H4 (cell line): Measurements from ENCODE around the gene HYAL3. TPM values are rescaled to one million over a fixed set of nuclear protein-coding genes. Genes with fewer than 3 reads are reported as not detected.
"Not testable (repeated sequence)": the region's sequence is repeated elsewhere in the genome, so short reads cannot be mapped to it uniquely, and the experiment has no call there.

Experiments used
- DNase-seq: peaks from one replicate; pipeline ENCODE4 v3.0.0-alpha.2; 2015; ENCODE audit warnings: low spot score
- total RNA-seq: library from RNA; depleted of rRNA; stranded (reverse); fragments of >200 nt; shearing (Covaris generic); gene quantifications from 2 replicates; pipeline ENCODE4 v1.2.3, GENCODE V29; 2014

Gene HYAL3
- total RNA-seq, 1 experiment from 2014 or later: 2.8 TPM

DNA sequence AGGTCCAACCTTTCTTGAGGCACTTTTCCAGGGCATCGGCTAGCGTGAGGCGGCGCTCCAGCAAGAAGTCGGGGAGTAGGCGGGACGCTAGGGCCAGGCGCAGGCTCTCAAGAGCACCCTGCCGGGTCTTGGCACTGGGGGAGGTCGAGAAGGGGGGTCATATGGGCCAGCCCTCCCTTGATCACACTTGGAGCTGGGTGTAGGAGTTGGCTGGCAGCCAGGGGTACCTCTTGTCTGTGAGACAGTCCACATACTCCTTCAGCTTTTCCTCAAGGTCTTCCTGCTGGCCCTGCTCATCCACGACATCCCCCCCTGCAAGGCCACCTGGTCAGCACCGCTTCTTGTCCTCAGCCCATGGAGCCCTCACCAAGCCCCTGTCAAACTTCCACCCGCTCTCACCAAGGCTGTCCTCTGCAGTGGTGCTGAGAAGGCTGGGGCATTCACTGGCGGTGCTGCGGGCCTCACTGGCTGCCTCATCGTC, 9.0 kb downstream of the HYAL3 start:
- DNase-seq: no peak

DNA sequence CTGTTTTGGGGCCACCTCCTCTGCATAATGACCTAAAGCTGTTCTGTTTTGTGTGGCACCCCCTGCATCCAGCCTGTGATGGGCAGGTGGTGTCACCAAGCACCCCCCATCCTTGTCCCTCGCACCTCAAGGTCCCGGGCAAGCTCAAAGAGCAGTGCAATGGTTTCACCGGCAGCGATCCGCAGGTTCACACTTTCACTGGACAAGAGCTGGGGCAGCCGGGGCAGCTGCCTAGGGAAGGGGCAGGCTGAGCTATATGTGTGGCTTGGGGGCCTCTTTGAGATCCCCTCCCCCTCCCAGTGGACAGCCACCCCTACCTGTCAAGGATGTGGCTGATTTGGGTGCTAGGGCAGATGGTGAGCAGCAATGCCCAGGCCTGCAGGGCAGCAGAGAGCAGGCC, 10.1 kb downstream of the HYAL3 start:
- DNase-seq: no peak

DNA sequence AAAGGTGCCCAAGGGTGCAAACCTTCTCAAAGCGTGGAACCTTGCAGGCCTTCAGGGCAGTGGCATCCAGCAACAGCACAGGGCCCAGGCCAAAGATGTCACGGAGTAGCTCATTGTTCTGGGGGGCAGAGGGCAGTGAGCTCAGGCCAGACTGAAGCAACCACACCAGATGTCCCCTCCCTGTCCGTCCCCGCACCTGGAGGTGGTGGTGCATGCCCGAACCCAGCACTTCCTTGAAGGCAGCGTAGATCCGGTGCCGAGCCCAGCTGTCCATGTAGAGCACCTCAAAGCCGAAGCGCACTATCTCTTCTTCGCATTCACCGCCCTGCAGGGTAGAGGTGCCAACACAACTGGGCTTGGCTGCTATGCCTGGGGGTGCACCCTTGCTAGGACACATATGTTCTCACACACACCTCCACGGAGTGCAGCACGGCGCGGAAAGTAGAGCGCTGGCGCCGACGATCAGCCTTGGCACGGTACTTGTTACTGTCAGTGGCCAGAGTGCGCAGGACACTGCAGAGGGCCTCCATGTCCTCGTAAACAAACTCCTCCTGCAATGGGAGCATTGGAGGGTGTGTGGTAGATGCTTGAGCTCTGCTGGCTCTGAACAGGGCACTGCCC, 10.7 kb downstream of the HYAL3 start:
- DNase-seq: no peak

DNA sequence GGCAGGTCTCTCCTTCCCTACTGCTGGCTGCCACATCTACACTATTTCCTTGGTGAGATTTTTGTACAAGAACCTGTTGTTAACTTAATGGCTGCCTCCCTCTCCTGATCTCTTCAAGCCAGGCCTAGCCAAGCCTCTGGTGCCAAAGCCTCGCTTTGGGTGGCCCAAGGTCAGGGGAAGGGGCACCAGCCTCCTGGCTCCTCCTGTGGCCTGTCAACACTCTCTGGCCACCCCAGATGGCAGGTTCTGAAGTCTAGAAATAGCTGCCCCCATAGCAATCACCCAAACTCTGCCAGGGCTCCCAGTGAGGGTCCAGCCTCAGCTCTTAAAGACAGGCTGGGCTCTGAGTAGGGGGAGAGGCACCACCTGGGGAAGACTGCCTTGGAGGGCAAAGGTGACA, 11.9 kb downstream of the HYAL3 start:
- DNase-seq: no peak

DNA sequence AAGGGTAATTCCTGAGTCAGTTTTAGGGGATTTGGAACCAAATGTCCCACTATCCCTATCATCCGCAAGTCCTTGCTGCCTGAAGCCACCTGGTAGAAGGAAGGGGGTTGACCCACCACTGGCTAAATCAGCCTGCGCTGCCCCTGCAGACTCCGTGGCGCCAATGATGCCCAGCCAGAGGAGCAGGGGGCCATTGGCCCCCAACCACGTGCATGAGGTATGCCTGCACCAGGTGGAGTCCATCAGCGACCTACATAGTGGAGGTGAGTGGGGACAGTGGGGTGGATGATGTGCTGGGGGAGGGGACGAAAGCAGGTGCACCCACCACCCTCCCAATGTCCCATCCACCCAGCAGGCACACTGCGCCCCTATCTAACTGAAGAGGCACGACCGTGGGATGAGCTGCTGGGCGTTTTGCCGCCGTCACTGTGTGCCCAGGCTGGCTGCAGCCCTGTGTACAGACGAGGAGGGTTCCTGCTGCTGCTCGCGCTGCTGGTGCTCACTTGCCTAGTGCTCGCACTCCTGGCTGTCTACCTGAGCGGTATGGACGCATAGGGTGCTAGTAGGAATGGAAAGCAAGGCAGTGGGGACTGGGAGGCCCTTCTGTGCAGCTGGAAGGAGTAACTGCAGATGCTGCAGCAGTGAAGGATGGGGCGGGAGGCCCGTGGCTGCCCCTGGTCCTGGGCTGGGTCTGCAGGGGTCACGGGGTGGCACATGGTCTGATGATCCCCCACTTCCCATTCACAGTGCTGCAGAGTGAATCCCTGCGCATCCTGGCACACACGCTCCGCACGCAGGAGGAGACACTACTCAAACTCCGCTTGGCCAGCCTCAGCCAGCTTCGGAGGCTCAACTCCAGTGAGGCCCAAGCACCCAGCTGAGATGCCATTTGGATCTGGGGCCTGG, 12.6 kb downstream of the HYAL3 start:
- DNase-seq: no peak

DNA sequence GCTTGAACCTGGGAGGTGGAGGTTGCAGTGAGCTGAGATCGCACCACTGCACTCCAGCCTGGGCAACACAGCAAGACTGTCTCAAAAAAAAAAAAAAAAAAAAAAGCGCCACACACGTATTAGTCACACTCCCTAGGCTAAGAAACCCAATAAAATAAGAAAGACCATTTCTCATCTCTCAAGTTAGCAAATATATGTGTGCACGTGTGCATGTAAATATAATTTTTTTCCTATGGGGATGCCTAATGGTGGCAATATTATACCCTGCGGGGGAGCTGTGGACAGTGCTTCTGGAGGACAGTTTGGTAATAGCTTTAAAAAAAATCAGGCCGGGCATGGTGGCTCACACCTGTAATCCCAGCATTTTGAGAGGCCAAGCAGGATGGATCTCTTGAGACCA, 15.1 kb downstream of the HYAL3 start:
- not testable (repeated sequence) for DNase-seq

DNA sequence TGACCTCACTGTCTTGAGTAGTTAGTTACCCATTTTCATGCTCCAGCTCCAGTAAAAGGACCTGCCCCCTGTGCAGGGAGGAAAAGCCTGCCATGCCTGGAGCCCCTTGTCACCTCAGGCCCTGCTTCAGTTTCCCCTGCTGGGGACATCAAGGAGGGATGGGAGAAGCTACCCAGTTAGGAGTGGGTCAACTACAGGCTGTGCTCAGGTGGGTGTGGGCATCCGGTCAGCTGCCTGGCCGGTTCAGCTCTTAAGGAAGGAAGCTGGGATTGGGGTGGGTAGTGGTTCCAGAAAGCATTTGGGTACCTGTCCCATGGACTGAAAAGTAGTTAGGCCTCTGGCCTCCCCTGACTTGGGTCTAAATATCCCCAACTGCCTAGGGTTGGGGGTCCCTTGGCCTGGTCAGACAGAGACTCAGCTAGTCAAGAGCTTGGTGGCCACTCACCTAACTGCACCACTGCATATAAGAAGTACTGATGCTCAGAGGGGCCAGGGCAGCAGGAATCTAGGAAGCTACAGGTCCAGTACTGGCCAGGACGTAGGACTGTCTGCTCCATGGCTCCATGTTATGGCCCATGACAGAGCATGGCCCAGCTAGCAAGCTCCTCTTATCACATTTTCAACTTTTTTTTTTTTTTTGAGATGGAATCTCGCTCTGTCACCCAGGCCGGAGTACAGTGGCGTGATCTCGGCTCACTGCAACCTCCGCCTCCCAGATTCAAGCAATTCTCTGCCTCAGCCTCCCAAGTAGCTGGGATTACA, 19.8 kb downstream of the HYAL3 start:
- DNase-seq: no peak

DNA sequence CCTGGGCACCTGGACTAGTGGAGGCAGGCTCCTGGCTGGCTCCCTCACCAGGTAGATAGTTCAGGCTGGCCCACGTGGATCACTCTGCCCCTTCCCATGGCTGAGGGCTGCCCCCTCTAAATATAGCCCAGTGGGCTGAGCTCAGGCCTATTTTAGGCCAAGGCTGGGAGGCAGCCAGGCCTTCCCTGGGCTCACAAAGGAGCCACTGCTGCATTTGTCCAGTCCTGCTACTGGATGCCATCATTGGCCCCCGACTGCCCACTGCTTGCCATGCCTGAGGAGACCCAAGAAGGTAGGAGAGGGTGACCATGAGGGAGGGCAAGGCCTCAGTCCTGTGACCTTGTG, 20.4 kb downstream of the HYAL3 start, which contains the start of gene LSMEM2:
Gene LSMEM2, plus strand, starts transcription at position 208 of the 345 bp plus-strand sequence. Its CDS starts 27 bp downstream, at position 235.
- DNase-seq: no peak

DNA sequence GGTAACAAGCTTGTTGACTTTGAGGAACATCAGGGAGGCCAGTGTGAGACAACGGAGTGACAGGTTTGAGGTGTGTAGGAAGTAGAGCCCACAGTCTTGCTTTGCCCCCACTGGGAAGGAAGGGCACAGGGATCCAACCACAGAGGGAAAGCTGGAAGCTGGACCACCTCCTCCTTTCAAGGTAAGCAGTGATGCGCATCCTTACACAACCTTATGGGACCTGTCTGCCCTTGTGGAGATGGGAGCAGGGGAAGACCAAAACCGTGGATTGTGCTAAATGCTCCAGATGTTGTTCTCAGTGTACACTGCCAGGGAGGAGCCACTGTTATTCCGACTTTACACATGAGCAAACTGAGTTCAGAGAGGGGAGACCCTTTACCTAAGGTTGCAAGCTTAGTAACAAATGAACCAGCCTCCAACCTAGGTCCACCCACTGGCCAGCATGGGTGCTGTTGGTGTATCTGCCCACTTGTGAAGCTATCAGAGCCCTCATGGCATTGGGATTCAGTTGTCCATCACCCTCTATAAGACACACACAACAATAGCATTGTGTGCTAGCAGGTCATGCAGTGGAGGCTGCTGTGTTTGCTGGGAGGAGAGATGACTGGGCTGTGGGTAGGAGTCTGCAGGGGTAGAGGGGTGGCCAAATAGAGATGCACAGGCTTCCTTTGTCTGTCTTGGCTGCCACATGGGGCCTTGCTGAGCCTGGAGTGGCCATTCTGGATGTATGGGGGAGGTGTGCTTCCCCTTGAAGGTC, 20.9 kb downstream of the HYAL3 start:
- no peak for DNase-seq

DNA sequence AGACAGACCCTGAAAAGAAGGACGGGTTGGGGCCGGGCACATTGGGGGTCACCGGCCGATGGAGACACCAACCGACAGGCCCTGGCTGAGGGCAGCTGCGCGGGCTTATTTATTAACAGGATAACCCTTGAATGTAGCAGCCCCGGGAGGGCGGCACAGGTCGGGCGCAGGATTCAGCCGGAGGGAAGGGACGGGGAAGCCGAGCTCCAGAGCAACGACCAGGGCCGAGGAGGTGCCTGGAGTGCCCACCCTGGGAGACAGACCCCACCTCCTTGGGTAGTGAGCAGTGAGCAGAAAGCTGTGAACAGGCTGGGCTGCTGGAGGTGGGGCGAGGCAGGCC, 22.5 kb downstream of the HYAL3 start:
- no peak for DNase-seq

DNA sequence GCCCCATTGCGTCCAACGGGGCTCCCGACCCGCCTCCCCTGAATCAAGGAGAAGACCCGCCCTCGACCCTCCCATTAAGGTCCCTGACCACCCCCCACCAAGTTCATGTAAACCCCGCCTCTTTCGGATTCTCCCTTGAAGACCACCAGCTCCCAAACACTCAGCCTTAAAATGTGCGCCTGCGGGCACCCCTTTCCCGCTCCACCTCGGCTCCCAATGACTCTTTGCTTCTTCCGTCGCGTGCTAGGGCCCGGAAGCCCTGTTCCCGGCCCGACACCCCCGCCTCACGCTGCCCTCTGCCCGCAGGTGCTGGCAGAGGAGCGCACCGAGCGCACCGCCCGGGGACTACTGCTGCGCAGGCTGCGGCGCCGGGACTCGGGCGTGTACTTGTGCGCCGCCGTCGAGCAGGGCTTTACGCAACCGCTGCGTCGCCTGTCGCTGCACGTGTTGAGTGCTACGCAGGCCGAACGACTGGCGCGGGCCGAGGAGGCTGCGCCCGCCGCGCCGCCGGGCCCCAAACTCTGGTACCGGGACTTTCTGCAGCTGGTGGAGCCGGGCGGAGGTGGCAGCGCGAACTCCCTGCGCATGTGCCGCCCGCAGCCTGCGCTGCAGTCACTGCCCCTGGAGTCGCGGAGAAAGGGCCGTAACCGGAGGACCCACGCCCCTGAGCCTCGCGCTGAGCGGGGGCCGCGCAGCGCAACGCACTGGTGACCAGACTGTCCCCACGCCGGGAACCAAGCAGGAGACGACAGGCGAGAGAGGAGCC, 23.0 kb downstream of the HYAL3 start:
- no peak for DNase-seq

DNA sequence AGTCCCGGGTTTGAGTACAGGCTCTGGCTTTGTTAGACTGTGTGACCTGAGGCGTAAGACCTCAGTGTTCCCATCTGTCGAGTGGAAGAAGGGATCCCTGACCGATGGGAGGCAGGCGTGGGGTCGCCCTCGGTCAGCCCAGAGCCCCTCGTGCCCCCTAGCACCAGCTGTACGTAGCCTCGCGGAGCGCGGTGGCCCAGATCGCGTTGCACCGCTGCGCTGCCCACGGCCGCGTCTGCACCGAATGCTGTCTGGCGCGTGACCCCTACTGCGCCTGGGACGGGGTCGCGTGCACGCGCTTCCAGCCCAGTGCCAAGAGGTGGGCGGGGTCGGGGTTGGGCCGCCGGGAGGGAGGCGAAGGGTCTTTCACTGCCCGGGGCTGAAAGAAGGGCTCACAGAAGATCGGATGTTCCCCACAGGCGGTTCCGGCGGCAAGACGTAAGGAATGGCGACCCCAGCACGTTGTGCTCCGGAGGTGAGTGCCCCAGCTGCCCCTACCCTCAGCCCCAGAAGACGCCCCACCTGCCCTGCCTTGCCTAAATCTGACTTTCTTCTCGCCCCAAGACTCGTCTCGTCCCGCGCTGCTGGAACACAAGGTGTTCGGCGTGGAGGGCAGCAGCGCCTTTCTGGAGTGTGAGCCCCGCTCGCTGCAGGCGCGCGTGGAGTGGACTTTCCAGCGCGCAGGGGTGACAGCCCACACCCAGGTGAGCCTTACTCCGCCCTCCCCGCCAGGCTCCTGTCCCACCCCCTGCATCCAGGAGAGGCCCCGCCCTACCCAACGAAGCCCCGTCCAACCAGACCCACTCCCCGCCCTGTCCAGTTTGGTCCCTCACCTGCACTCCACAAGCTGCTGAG, 23.8 kb downstream of the HYAL3 start:
- DNase-seq: no peak

DNA sequence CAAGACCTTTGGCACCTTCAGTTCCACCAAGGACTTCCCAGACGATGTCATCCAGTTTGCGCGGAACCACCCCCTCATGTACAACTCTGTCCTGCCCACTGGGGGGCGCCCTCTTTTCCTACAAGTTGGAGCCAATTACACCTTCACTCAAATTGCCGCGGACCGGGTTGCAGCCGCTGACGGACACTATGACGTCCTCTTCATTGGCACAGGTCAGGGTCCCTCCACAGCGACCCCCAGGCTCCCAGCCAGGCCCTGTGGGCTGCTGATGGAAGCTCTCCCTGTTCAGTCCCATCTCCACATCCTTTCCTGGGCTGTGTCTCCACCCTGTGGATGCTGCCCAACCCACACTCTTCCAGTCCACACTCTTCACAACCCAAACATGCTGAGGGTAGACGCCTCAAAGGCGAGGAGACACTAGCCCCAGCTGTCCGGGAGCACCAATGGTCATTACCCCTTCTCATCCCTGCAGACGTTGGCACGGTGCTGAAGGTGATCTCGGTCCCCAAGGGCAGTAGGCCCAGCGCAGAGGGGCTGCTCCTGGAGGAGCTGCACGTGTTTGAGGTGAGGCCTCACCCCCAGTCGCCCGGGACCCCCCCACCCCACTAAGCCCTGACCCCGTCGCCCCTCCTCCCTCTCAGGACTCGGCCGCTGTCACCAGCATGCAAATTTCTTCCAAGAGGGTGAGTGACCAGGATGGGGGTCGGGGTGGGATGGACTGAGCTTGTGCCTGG, 24.7 kb downstream of the HYAL3 start:
- no peak for DNase-seq

DNA sequence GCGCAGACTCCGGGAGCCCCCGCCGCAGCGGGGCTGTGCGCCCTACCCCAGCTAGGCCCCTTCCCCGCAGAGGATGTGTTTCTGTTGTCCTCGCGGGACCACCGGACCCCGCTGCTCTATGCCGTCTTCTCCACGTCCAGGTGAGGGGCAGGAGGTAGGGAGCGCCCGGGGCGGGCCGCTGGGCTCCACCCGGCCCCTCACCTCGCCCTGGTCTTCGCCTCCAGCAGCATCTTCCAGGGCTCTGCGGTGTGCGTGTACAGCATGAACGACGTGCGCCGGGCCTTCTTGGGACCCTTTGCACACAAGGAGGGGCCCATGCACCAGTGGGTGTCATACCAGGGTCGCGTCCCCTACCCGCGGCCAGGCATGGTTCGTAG, 25.5 kb downstream of the HYAL3 start:
- DNase-seq: no peak

DNA sequence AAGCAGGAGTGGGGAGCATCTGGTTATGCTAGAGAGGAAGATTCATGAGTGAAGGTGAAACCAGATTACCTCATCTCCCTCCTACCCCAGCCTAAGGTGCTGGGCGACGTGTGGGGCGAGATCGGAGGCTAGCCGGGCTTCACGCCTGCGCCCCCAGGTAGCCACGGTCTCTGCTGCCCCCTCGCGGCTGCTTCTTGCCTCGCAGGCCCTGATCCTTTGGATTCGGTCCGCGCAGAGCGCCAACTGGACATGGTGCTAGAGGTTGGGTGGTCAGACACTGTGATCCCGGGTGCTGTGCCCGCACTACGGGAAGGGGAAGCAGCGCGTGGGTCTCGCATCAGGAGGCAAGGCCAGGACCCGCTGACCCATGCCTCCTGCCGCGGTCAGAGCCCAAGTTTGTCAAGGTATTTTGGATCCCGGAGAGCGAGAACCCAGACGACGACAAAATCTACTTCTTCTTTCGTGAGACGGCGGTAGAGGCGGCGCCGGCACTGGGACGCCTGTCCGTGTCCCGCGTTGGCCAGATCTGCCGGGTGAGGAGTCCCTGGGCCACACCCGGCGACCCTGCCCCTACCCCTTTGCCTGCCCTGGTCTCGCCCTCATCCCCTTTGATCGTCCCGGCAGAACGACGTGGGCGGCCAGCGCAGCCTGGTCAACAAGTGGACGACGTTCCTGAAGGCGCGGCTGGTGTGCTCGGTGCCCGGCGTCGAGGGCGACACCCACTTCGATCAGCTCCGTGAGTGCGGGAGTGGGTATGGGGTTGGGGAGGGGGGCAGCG, 26.1 kb downstream of the HYAL3 start:
- peak; percentile 34 for DNase-seq

DNA sequence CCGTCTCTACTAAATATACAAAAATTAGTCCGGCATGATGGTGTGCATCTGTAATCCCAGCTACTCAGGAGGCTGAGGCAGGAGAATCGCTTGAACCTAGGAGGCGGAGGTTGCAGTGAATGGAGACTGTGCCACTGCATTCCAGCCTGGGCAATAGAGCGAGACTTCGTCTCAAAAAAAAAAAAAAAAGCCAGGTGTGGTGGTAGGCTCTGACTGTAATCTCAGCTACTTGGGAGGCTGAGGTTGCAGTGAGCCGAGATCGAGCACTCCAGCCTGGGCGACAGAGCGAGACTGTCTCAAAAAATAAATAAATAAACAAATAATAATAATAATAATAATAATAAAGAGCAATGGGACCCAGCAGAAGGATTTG, 26.7 kb downstream of the HYAL3 start:
- not testable (repeated sequence) for DNase-seq

DNA sequence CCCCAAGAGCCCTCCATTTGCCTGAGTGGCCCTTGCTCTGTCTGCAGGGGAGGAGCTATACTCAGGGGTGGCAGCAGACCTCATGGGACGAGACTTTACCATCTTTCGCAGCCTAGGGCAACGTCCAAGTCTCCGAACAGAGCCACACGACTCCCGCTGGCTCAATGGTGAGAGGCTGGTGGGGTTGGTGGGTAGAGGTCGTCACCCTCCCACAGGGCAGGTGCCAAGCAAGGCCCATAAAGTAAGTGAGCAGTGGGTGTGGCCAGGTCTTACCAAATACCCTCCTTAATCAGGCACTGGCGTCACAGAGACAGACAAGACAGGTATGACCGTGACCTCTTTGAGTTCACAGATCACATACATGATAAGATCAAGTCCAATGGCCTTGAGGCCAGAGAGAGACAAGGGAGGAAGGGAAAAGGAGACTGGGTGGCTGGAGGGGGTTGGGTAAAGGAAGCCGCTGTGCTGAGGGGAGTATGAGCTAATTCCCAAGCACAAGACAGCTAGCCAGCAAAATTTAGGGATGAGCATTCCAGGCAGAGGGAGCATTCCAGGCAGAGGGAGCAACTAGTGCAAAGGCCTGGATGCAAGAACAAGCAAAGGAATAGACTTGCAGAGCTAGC, 27.8 kb downstream of the HYAL3 start:
- DNase-seq: no peak
